Stimulated activated CD4-positive, alpha-beta T cell treated with anti-CD3 and anti-CD28 coated beads, TNF-alpha, amount 100 ng/mL, for 1 hour (primary cell): ENCODE results near the gene PTPRC.

Experiments
- DNase-seq, 3 donors: peaks; one replicate each; pipeline ENCODE4 v3.0.0-alpha.2; 2020; ENCODE audit warnings: low read depth in 3 of 3, low spot score in 1 of 3

Gene PTPRC

GRCh38 chr1:198755715-198756114 lies 116.9 kb downstream of the PTPRC start:
- no peak for DNase-seq

GRCh38 chr1:198756470-198756869 lies 117.6 kb downstream of the PTPRC start:
- no peak for DNase-seq

- DNase-seq: no peak
These were observed 123.2 kb downstream of the PTPRC start for GRCh38 chr1:198761859-198762616.

- DNase-seq: no peak
These were observed 124.5 kb downstream of the PTPRC start for GRCh38 chr1:198763298-198763714.

- no peak for DNase-seq
These were observed 125.9 kb downstream of the PTPRC start for GRCh38 chr1:198764748-198765147.

- no peak for DNase-seq
These were observed 126.6 kb downstream of the PTPRC start for GRCh38 chr1:198765416-198765815.

GRCh38 chr1:198771563-198772153 lies 132.8 kb downstream of the PTPRC start:
- DNase-seq: no peak

GRCh38 chr1:198772626-198773025 lies 133.8 kb downstream of the PTPRC start:
- DNase-seq: no peak

- no peak for DNase-seq
These were observed 134.2 kb downstream of the PTPRC start for GRCh38 chr1:198773030-198773429.

GRCh38 chr1:198773523-198773922 lies 134.7 kb downstream of the PTPRC start:
- DNase-seq: no peak

- DNase-seq: no peak
These were observed 135.6 kb downstream of the PTPRC start for GRCh38 chr1:198774421-198774820.

GRCh38 chr1:198775606-198776005 lies 136.8 kb downstream of the PTPRC start:
- DNase-seq: no peak

GRCh38 chr1:198776602-198777029 lies 137.8 kb downstream of the PTPRC start:
- DNase-seq: no peak

GRCh38 chr1:198778049-198778448 lies 139.2 kb downstream of the PTPRC start:
- DNase-seq: no peak

- DNase-seq: no peak
These were observed 141.5 kb downstream of the PTPRC start for GRCh38 chr1:198780376-198780775.

GRCh38 chr1:198788561-198789064 lies 149.8 kb downstream of the PTPRC start:
- DNase-seq: no peak

- DNase-seq: no peak
These were observed 154.9 kb downstream of the PTPRC start for GRCh38 chr1:198793714-198794113.

- DNase-seq: no peak
These were observed 155.7 kb downstream of the PTPRC start for GRCh38 chr1:198794498-198794897.

GRCh38 chr1:198797656-198798055 lies 158.8 kb downstream of the PTPRC start:
- DNase-seq: no peak

- DNase-seq: no peak
These were observed 160.1 kb downstream of the PTPRC start for GRCh38 chr1:198798923-198799386.

- no peak for DNase-seq
These were observed 166.8 kb downstream of the PTPRC start for GRCh38 chr1:198805498-198806151.

- no peak for DNase-seq
These were observed 168.0 kb downstream of the PTPRC start for GRCh38 chr1:198806861-198807260.
